SK-N-MC (cell line): ENCODE measurements around the gene MAPK8.

Source experiments
- EZH2 ChIP-seq: fragments of 200-600 bp; sonication (generic); IDR thresholded peaks from one replicate; pipeline ENCODE4 v1.6.1; 2017; ENCODE audit warnings: antibody characterized with exemption
- POLR2AphosphoS5 ChIP-seq: IDR thresholded peaks from 2 replicates; pipeline ENCODE4 v1.6.1; 2012; ENCODE audit warnings: mild to moderate bottlenecking, low read depth, low read length, borderline replicate concordance

GRCh38 chr10:48468130-48468790 is 161.8 kb downstream of the MAPK8 start:
- TF ChIP-seq EZH2 (no peak), POLR2AphosphoS5 (no peak)
